ENCODE results near the gene FLRT2. TPM values are rescaled to one million over a fixed set of nuclear protein-coding genes. Genes with fewer than 3 reads are reported as not detected.

Gene FLRT2
- total and polyA plus RNA-seq, 10 of the 15 experiments (the other 5 are each of a cell fraction or from before 2014, with no cell fraction given), result 0.03 to 0.13 TPM; not detected in 8

DNA sequence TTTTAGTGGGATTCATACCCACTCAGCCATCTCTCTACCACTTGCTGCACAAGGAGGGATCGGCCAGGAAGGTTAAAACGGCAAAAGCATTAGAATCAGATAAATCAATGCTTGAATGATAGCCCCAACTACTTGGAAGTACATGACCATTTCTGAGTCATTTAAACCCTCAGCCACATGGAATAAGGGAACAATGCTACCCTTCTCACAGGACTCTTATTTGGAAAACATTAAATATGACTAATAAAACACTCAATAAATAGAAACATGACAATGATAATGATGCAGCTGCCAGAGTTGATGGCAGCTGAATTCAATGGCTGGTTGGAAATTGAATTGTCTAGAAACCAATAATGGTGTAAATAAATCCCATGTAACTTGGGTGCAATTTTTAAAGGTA lies 165.4 kb downstream of the FLRT2 start:
- Histone ChIP-seq H3K4me3 (no peak overlapping the region), H4K20me1 (ENCODE audit: control insufficient read depth, insufficient read depth) (no peaks in the 10 kb centered on the region), H3K4me1 (ENCODE audit: control insufficient read depth, insufficient read depth, low read length) (no peaks in the 10 kb centered on the region), H3K79me2 (ENCODE audit: control insufficient read depth, insufficient read depth, low read length) (no peaks in the 10 kb centered on the region), H3K9me3 (replicated peaks; ENCODE audit: control insufficient read depth, insufficient read depth, low read length) (no peaks in the 10 kb centered on the region), H3K9ac (ENCODE audit: control insufficient read depth, insufficient read depth, low read length) (no peak overlapping the region), H3K36me3 (ENCODE audit: control insufficient read depth in 2 of 2, insufficient read depth in 2 of 2, low read length in 1 of 2) (no peaks in the 10 kb centered on the region), H3K27me3 (replicated peaks in 1 of 2; ENCODE audit: control insufficient read depth in 2 of 2, insufficient read depth in 2 of 2, low read length in 1 of 2) (no peaks in the 10 kb centered on the region), H2AFZ (ENCODE audit: control insufficient read depth, low read depth, low read length) (no peak overlapping the region), H3K27ac (ENCODE audit: control insufficient read depth, insufficient read depth) (no peak overlapping the region), H3K4me2 (ENCODE audit: control insufficient read depth, insufficient read depth) (no peak overlapping the region)
- ChIA-PET POLR2A (no interaction called here), SMC1A (ENCODE audit: uncharacterized antibody, unreplicated experiment) (no interaction called here), RAD21 (ENCODE audit: unreplicated experiment) (no interaction called here), CTCF (no interaction called here)
- WGBS (ENCODE audit: insufficient coverage, insufficient replicate concordance, low lambda C conversion rate, missing lambda C conversion rate), result 0% methylated on average over 2 of the region's 2 CpGs
- ATAC-seq, result no peak
- in situ Hi-C loops (cut with MboI) (no loop called here), intact Hi-C loops (cut with micrococcal nuclease; ENCODE audit: unreplicated experiment) (no loop called here)
- TF ChIP-seq HCFC1 (IDR thresholded peaks at IDR 0.05; ENCODE audit: low read length) (no peak), SMAD5 (IDR thresholded peaks at IDR 0.05; ENCODE audit: low read depth) (no peak), MEF2A (IDR thresholded peaks at IDR 0.05; ENCODE audit: insufficient read depth, low read depth, low read length) (no peak), GABPA (IDR thresholded peaks at IDR 0.05; ENCODE audit: low read depth) (no peak), ZNF384 (IDR thresholded peaks at IDR 0.05; ENCODE audit: borderline replicate concordance, low read depth, low read length) (no peak), JUNB (IDR thresholded peaks at IDR 0.05) (no peak), RAD51 (IDR thresholded peaks at IDR 0.05) (no peak), SPI1 (IDR thresholded peaks at IDR 0.05; ENCODE audit: borderline replicate concordance, insufficient read depth, low read depth, low read length) (no peak), JUND (IDR thresholded peaks at IDR 0.05; ENCODE audit: low read depth, low read length) (no peak), TARDBP (IDR thresholded peaks at IDR 0.05; ENCODE audit: borderline replicate concordance) (no peak), RELA (IDR thresholded peaks at IDR 0.05; ENCODE audit: borderline replicate concordance, partially characterized antibody) (no peak), NFYB (IDR thresholded peaks at IDR 0.05; ENCODE audit: insufficient read depth, low read depth, low read length) (no peak), IRF4 (IDR thresholded peaks at IDR 0.05; ENCODE audit: low read depth, low read length) (no peak)
- TF ChIP-seq, protein P1, sequence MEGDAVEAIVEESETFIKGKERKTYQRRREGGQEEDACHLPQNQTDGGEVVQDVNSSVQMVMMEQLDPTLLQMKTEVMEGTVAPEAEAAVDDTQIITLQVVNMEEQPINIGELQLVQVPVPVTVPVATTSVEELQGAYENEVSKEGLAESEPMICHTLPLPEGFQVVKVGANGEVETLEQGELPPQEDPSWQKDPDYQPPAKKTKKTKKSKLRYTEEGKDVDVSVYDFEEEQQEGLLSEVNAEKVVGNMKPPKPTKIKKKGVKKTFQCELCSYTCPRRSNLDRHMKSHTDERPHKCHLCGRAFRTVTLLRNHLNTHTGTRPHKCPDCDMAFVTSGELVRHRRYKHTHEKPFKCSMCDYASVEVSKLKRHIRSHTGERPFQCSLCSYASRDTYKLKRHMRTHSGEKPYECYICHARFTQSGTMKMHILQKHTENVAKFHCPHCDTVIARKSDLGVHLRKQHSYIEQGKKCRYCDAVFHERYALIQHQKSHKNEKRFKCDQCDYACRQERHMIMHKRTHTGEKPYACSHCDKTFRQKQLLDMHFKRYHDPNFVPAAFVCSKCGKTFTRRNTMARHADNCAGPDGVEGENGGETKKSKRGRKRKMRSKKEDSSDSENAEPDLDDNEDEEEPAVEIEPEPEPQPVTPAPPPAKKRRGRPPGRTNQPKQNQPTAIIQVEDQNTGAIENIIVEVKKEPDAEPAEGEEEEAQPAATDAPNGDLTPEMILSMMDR (IDR thresholded peaks at IDR 0.05 in 2 of 3, conservative IDR thresholded peaks at IDR 0.05 in 1 of 3; ENCODE audit: control insufficient read depth in 2 of 3, extremely low read depth in 1 of 3, insufficient read depth in 1 of 3, low read depth in 3 of 3, low read length in 3 of 3), result no peak
- TF ChIP-seq, protein P2, sequence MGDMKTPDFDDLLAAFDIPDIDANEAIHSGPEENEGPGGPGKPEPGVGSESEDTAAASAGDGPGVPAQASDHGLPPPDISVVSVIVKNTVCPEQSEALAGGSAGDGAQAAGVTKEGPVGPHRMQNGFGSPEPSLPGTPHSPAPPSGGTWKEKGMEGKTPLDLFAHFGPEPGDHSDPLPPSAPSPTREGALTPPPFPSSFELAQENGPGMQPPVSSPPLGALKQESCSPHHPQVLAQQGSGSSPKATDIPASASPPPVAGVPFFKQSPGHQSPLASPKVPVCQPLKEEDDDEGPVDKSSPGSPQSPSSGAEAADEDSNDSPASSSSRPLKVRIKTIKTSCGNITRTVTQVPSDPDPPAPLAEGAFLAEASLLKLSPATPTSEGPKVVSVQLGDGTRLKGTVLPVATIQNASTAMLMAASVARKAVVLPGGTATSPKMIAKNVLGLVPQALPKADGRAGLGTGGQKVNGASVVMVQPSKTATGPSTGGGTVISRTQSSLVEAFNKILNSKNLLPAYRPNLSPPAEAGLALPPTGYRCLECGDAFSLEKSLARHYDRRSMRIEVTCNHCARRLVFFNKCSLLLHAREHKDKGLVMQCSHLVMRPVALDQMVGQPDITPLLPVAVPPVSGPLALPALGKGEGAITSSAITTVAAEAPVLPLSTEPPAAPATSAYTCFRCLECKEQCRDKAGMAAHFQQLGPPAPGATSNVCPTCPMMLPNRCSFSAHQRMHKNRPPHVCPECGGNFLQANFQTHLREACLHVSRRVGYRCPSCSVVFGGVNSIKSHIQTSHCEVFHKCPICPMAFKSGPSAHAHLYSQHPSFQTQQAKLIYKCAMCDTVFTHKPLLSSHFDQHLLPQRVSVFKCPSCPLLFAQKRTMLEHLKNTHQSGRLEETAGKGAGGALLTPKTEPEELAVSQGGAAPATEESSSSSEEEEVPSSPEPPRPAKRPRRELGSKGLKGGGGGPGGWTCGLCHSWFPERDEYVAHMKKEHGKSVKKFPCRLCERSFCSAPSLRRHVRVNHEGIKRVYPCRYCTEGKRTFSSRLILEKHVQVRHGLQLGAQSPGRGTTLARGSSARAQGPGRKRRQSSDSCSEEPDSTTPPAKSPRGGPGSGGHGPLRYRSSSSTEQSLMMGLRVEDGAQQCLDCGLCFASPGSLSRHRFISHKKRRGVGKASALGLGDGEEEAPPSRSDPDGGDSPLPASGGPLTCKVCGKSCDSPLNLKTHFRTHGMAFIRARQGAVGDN (IDR thresholded peaks at IDR 0.05), result no peak
- BruUV-seq (replicated peaks), result no TSS peak
- no peak for FAIRE-seq
- DNase-seq (ENCODE audit: low read depth, low spot score), result no peak

Data from GM12878 (cell line).